Measurements from ENCODE around the gene SNX33.
"Not testable (repeated sequence)": the region's sequence is repeated elsewhere in the genome, so short reads cannot be mapped to it uniquely, and the experiment has no call there.

DNA sequence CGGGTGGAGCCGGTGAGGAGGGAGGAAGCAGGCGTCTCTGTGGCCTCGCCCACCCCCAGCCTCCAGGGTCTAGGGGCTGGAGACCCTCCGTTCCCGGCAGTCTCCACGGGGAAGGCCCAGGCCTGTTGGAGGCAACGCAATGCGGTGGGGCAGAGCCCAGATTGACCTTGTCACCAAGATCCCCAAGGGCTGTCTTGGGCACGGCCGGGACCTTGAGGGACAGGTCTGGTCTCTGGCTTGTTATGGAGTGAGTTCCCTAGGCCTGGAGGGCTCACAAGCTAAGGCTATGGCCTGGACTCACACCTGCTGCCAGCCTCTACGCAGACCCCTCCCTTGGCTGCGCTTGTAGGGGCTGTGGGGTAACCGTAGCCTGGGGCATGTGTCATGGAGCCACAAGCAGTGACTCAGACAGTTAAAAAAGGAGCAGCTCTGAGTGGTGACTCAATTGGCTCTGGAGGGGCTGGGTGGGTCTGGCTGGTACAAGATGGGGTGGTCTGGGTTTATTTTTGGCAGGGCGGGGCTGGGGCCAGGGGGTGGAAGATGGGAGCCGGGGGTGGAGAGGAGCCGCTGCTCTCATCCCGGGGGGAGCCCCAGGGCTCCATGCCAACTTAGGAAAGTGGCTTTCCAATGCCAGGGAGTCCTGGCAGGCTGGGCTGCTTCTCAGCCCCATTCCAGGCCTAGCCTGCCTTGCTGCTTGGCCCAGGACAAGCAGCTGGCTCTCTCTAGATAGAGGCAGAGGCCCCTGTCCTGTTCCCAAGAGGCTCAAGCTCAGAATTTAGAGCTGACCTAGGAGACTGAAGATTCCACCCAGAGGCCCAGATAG is 55.9 kb downstream of the SNX33 start:
- not testable (repeated sequence) for TF ChIP-seq EP300 (IDR thresholded peaks at IDR 0.05)
- TF ChIP-seq, protein P1, sequence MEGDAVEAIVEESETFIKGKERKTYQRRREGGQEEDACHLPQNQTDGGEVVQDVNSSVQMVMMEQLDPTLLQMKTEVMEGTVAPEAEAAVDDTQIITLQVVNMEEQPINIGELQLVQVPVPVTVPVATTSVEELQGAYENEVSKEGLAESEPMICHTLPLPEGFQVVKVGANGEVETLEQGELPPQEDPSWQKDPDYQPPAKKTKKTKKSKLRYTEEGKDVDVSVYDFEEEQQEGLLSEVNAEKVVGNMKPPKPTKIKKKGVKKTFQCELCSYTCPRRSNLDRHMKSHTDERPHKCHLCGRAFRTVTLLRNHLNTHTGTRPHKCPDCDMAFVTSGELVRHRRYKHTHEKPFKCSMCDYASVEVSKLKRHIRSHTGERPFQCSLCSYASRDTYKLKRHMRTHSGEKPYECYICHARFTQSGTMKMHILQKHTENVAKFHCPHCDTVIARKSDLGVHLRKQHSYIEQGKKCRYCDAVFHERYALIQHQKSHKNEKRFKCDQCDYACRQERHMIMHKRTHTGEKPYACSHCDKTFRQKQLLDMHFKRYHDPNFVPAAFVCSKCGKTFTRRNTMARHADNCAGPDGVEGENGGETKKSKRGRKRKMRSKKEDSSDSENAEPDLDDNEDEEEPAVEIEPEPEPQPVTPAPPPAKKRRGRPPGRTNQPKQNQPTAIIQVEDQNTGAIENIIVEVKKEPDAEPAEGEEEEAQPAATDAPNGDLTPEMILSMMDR (IDR thresholded peaks at IDR 0.05) = not testable (repeated sequence)
